ENCODE results near the gene CD200R1. TPM values are rescaled to one million over a fixed set of nuclear protein-coding genes. Genes with fewer than 3 reads are reported as not detected.
A peak's percentile ranks its signal among the peaks of the same experiment; 100 is the strongest.

The CD200R1 gene
- total and polyA plus RNA-seq, 2 of the 4 experiments (the other 2 are of a cell fraction) = under 0.01 to 0.05 TPM

DNA sequence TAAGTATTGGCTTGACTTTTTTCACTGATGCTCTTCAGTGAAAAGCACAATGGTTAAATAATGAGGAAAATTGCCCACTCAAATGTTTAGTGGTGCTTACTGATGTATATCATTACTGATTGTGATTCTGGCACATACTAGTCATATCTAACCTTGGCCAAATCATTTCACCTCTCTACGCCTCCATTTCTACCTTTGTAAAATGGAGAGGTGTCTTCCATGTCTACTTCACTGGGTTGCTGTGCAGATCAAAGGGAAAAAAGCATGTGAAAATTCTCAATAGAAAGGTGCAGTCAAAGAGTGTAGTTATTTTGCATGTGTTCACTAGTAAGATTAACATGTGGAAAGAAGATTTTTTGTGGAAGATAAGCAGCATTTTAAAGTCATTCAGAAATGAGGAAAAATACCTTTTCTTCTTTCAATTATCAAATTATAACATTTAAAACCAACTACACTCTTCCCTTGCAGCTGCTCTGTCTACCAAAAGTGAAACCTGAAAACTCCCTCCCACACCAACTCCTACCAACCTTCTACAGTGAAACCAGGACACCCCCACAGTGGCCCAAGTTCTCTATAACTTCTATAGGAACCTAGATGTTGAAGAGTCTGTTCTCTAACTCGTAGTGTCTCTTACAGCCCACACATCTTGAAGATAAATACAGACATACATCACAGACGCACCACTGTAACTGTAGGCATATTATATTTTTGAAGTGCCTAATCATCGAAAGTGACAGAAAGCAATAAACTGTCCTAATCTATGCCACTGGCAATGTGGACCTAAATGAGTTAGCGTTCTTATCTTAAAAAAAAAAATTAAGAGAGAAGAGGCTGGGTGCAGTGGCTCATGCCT is 1.4 kb downstream of the CD200R1 start:
- no TSS peak for BruUV-seq (replicated peaks)
- H2AK5ac ChIP-seq (ENCODE audit: low read depth, low read length) = no peak overlapping the region
- WGBS, 2 experiments (ENCODE audit: extremely low coverage in 2 of 2, insufficient read length in 1 of 2) = no CpG with 5 or more reads among the region's 5 CpGs
- H3K27ac ChIP-seq (ENCODE audit: insufficient read depth, low read length) = no peak overlapping the region
- no peak overlapping the region for H2BK15ac ChIP-seq (ENCODE audit: low read depth, low read length)
- H4K8ac ChIP-seq (ENCODE audit: low read depth in 2 of 2, low read length in 2 of 2) = no peak overlapping the region
- no peak overlapping the region for H3K4me3 ChIP-seq (ENCODE audit: insufficient read depth, low read depth, low read length)
- dilution Hi-C loops (cut with HindIII; ENCODE audit: low sequenced_read_pairs, unreplicated experiment) (no loop called here), intact Hi-C loops (cut with micrococcal nuclease) (no loop called here), in situ Hi-C loops (cut with MboI; ENCODE audit: low sequenced_read_pairs) (no loop called here)
- H4K5ac ChIP-seq (ENCODE audit: low read depth, low read length) = no peak overlapping the region
- CTCF ChIA-PET = interaction anchor here (0.7 kb wide), 2 partner anchors 150 to 774 kb away, joined by 3 read pairs; no protein-coding TSS in a partner anchor
- no peak overlapping the region for H4K91ac ChIP-seq (ENCODE audit: insufficient read depth, low read depth, low read length)
- H2BK5ac ChIP-seq (ENCODE audit: low read depth, low read length, poor library complexity, severe bottlenecking) = no peak overlapping the region
- TF ChIP-seq CHD1 (IDR thresholded peaks at IDR 0.05; ENCODE audit: low read depth, low read length) (no peak), CEBPB (IDR thresholded peaks at IDR 0.05; ENCODE audit: low read depth, low read length) (no peak), RCOR1 (IDR thresholded peaks at IDR 0.05; ENCODE audit: insufficient replicate concordance, low read length) (no peak), SMC3 (IDR thresholded peaks at IDR 0.05; ENCODE audit: low read depth, low read length) (no peak), FOS (IDR thresholded peaks at IDR 0.05; ENCODE audit: low read depth, low read length) (no peak), POLR2A (IDR thresholded peaks at IDR 0.05; ENCODE audit: low read depth, low read length) (no peak), NFE2L2 (IDR thresholded peaks at IDR 0.05; ENCODE audit: low read depth, low read length) (no peak), MAFK (IDR thresholded peaks at IDR 0.05; ENCODE audit: low read depth, low read length) (no peak), MXI1 (IDR thresholded peaks at IDR 0.05; ENCODE audit: borderline replicate concordance, low read depth, low read length) (no peak), RAD21 (IDR thresholded peaks at IDR 0.05; ENCODE audit: low read length) (no peak), MAZ (IDR thresholded peaks at IDR 0.05; ENCODE audit: borderline replicate concordance, low read depth, low read length) (no peak)
- TF ChIP-seq, protein P1, sequence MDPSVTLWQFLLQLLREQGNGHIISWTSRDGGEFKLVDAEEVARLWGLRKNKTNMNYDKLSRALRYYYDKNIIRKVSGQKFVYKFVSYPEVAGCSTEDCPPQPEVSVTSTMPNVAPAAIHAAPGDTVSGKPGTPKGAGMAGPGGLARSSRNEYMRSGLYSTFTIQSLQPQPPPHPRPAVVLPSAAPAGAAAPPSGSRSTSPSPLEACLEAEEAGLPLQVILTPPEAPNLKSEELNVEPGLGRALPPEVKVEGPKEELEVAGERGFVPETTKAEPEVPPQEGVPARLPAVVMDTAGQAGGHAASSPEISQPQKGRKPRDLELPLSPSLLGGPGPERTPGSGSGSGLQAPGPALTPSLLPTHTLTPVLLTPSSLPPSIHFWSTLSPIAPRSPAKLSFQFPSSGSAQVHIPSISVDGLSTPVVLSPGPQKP (IDR thresholded peaks at IDR 0.05; ENCODE audit: borderline replicate concordance, low read depth, low read length) = no peak
- TF ChIP-seq, protein P2, sequence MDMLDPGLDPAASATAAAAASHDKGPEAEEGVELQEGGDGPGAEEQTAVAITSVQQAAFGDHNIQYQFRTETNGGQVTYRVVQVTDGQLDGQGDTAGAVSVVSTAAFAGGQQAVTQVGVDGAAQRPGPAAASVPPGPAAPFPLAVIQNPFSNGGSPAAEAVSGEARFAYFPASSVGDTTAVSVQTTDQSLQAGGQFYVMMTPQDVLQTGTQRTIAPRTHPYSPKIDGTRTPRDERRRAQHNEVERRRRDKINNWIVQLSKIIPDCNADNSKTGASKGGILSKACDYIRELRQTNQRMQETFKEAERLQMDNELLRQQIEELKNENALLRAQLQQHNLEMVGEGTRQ (IDR thresholded peaks at IDR 0.05; ENCODE audit: low read depth, low read length) = no peak
- TF ChIP-seq, protein P3, sequence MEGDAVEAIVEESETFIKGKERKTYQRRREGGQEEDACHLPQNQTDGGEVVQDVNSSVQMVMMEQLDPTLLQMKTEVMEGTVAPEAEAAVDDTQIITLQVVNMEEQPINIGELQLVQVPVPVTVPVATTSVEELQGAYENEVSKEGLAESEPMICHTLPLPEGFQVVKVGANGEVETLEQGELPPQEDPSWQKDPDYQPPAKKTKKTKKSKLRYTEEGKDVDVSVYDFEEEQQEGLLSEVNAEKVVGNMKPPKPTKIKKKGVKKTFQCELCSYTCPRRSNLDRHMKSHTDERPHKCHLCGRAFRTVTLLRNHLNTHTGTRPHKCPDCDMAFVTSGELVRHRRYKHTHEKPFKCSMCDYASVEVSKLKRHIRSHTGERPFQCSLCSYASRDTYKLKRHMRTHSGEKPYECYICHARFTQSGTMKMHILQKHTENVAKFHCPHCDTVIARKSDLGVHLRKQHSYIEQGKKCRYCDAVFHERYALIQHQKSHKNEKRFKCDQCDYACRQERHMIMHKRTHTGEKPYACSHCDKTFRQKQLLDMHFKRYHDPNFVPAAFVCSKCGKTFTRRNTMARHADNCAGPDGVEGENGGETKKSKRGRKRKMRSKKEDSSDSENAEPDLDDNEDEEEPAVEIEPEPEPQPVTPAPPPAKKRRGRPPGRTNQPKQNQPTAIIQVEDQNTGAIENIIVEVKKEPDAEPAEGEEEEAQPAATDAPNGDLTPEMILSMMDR (conservative IDR thresholded peaks at IDR 0.05; ENCODE audit: low read depth, low read length) = no peak
- no peaks in the 10 kb centered on the region for H3K79me1 ChIP-seq (ENCODE audit: low read depth in 1 of 2, low read length in 2 of 2)
- H3K14ac ChIP-seq (replicated peaks; ENCODE audit: low read depth, low read length) = no peak overlapping the region
- ATAC-seq (ENCODE audit: low read depth) (no peak), DNase-seq (no peak)
- no peak overlapping the region for H3K23ac ChIP-seq (ENCODE audit: low read depth, low read length)
- POLR2A ChIA-PET (ENCODE audit: unreplicated experiment) = no interaction called here
- peaks cover 4% of the 10 kb centered on the region; the same call in 1 of the 2 replicates for H3K9me1 ChIP-seq (ENCODE audit: insufficient read depth, low read length)
- no peak overlapping the region for H3K56ac ChIP-seq (ENCODE audit: extremely low read depth, insufficient read depth, low read length)
- no peaks in the 10 kb centered on the region for H4K20me1 ChIP-seq (ENCODE audit: insufficient read depth, low read length)
- H3K4me2 ChIP-seq (ENCODE audit: low read depth, low read length) = peak overlapping the region; percentile 55; the same call in 1 of the 2 replicates
- no peak overlapping the region for H3K4ac ChIP-seq (ENCODE audit: low read depth, low read length)
- no peak overlapping the region for H2AFZ ChIP-seq (replicated peaks; ENCODE audit: low read length, poor library complexity)
- peaks cover 9% of the 10 kb centered on the region for H3K27me3 ChIP-seq (ENCODE audit: control insufficient read depth, insufficient read depth, low read length)
- no peak overlapping the region for H3K18ac ChIP-seq (ENCODE audit: low read depth, low read length)
- no peak overlapping the region for H2AK9ac ChIP-seq (replicated peaks; ENCODE audit: low read depth, low read length, poor library complexity)
- H3K9me3 ChIP-seq (ENCODE audit: control insufficient read depth, insufficient read depth, low read length) = no peaks in the 10 kb centered on the region
- H3K4me1 ChIP-seq (ENCODE audit: control insufficient read depth, insufficient read depth, low read length) = no peaks in the 10 kb centered on the region
- no peak overlapping the region for H3K9ac ChIP-seq (ENCODE audit: low read depth, low read length)
- H2BK20ac ChIP-seq (ENCODE audit: low read depth, low read length) = no peak overlapping the region
- H3K36me3 ChIP-seq (ENCODE audit: control insufficient read depth, insufficient read depth, low read length) = no peaks in the 10 kb centered on the region
- no peak overlapping the region for H2BK120ac ChIP-seq (ENCODE audit: low read depth, low read length)
